D721Med (cell line): Measurements from ENCODE around the gene LYL1.

Source experiments
- DNase-seq: peaks from one replicate; pipeline ENCODE4 v3.0.0; 2011; ENCODE audit warnings: low spot score; ENCODE audit not compliant: insufficient read length
- FAIRE-seq: peaks from 2 replicates; lab custom pipeline; 2011; peaks lifted over from hg19 to GRCh38; lab: Jason Lieb, UNC
- CTCF ChIP-seq: IDR thresholded peaks from 2 replicates; pipeline ENCODE4 v1.5.1; 2012; ENCODE audit warnings: mild to moderate bottlenecking, control low read depth; ENCODE audit not compliant: insufficient read depth; ENCODE audit errors: missing control alignments

The LYL1 gene

GRCh38 chr19:13146763-13147563 lies 44.3 kb upstream of the LYL1 start:
- FAIRE-seq (no peak), DNase-seq (no peak)
- TF ChIP-seq CTCF, result no peak

GRCh38 chr19:13139633-13140311 lies 37.1 kb upstream of the LYL1 start:
- DNase-seq (no peak), FAIRE-seq (no peak)
- no peak for TF ChIP-seq CTCF

GRCh38 chr19:13138916-13139198 lies 36.2 kb upstream of the LYL1 start:
- DNase-seq, result no peak
- FAIRE-seq, result no peak
- no peak for TF ChIP-seq CTCF

- DNase-seq (no peak), FAIRE-seq (no peak)
- no peak for TF ChIP-seq CTCF
These were observed 35.7 kb upstream of the LYL1 start for GRCh38 chr19:13138171-13138915.

GRCh38 chr19:13137290-13137794 lies 34.7 kb upstream of the LYL1 start:
- TF ChIP-seq CTCF, result no peak
- FAIRE-seq, result no peak
- no peak for DNase-seq

GRCh38 chr19:13135068-13136062 lies 32.7 kb upstream of the LYL1 start:
- no peak for TF ChIP-seq CTCF
- no peak for FAIRE-seq
- DNase-seq, result no peak
